ENCODE data around the gene CNTN6.

GRCh38 chr3:1406250-1406649 is 313.4 kb downstream of the CNTN6 start:
- TF ChIP-seq POLR2AphosphoS5 (IDR thresholded peaks at IDR 0.05; ENCODE audit: insufficient read depth in 1 of 2, low read depth in 1 of 2) (no peak), CTCF (IDR thresholded peaks at IDR 0.05) (no peak), POLR2A (IDR thresholded peaks at IDR 0.05) (no peak)

Measured in vagina (tissue), 2 donors.